ENCODE data around the gene ATP6V1F.
A peak's percentile ranks its signal among the peaks of the same experiment; 100 is the strongest.

The ATP6V1F gene

GRCh38 chr7:128872394-128872824, 9.8 kb downstream of the ATP6V1F start:
- TF ChIP-seq LEF1 (IDR thresholded peaks at IDR 0.05; ENCODE audit: borderline replicate concordance): no peak
- TF ChIP-seq SP1 (IDR thresholded peaks at IDR 0.05): no peak
- no peak for TF ChIP-seq HDGF (IDR thresholded peaks at IDR 0.05; ENCODE audit: borderline replicate concordance)
- no peak for TF ChIP-seq ZNF384 (IDR thresholded peaks at IDR 0.05)
- TF ChIP-seq SUZ12 (IDR thresholded peaks at IDR 0.05): no peak
- no peak for TF ChIP-seq BHLHE40 (IDR thresholded peaks at IDR 0.05; ENCODE audit: borderline replicate concordance)
- TF ChIP-seq ARNT (IDR thresholded peaks at IDR 0.05): no peak
- no peak for TF ChIP-seq TARDBP (IDR thresholded peaks at IDR 0.05)
- POLR2A ChIA-PET: interaction anchor here (1.5 kb wide), 1 partner anchor 9 kb away, joined by 5 read pairs; the partner anchor contains the start of gene ATP6V1F
- peak; percentile 30 for DNase-seq (ENCODE audit: extremely low spot score)
- CTCF ChIA-PET: interaction anchor here (0.9 kb wide), 1 partner anchor 46 kb away, joined by 3 read pairs; no protein-coding TSS in a partner anchor

DNA sequence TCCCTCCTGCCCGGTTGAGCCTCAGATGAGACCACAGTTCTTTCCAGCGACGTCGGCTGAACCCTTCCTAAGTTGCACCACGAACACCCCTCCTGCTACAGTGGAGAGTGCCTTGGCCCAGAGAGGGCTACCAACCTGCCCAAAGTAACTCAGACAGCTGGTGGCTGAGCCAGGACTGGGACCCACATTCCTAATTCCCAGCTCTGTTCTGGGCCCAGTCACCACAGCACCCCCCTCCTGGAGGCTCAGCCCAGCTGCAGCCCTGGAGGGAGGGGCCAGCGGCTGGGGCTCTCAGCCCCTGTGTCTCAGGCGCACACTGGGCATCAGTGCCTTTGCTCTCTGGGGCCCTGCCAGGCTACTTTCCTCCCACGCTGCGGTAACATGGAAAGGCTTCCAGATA, 10.6 kb downstream of the ATP6V1F start:
- no peak for DNase-seq (ENCODE audit: extremely low spot score)
- TF ChIP-seq TARDBP (IDR thresholded peaks at IDR 0.05) (no peak), PKNOX1 (IDR thresholded peaks at IDR 0.05) (no peak), FOXM1 (IDR thresholded peaks at IDR 0.05; ENCODE audit: borderline replicate concordance) (no peak), FOXK2 (IDR thresholded peaks at IDR 0.05) (no peak), ARNT (IDR thresholded peaks at IDR 0.05) (no peak), CTBP1 (IDR thresholded peaks at IDR 0.05; ENCODE audit: borderline replicate concordance) (no peak), LEF1 (IDR thresholded peaks at IDR 0.05; ENCODE audit: borderline replicate concordance) (no peak), ELF4 (IDR thresholded peaks at IDR 0.05) (no peak)
- CTCF ChIA-PET: interaction anchor here (0.8 to 1.7 kb wide), 4 partner anchors 10 to 46 kb away, joined by 3 to 8 read pairs (median 3); partner anchors contain the start of gene ATP6V1F
- POLR2A ChIA-PET: interaction anchor here (1.5 kb wide), 1 partner anchor 10 kb away, joined by 5 read pairs; the partner anchor contains the start of gene ATP6V1F

DNA sequence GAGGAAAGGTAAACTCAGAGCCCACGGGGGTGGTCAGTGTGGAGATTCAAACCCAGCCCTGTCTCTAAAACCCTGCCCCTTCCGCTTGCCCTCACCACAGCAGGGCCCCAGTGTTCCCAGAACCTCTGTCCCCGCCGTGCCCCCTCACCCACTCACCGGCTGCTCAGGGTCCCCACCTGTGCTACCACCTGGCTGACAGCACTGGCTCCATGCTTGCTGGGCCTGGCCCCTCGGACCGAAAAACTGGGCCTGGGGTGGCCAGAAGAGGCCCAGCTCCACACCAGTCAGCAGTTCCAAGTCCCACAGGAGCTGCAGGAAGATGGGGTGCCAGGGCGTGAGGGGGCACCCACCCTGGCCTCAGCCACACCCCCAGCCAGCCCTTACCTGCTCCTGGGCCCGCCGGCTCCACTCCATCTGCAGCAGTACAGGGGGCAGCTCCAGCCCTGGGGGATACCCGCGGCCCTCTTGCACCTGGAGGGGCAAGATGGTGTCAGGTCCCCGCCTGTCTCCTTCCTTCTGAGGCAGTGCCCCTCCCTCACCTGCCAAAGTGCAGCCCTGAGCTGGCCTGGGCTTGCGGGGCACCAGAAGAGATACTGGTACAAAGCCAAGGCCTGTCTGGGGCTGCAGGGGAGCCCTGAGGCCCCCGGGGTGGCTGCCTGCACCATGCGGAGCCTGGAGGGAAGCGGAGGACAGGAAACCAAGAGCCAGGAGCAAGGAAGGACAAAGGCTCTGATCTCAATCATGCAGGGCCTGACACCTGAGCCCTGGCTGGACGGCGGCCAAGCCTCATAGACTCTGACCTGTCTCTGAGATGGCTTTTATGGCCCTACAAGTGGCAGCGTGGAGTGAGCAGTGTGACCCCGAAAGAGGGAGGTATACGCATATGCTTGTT, 11.7 kb downstream of the ATP6V1F start:
- DNase-seq (ENCODE audit: extremely low spot score): no peak
- ChIA-PET CTCF (interaction anchor here (0.6 to 1.7 kb wide), 3 partner anchors 9 to 30 kb away, joined by 3 to 8 read pairs (median 3); no protein-coding TSS in a partner anchor), POLR2A (interaction anchor here (0.7 kb wide), 1 partner anchor 145 kb away, joined by 4 read pairs; no protein-coding TSS in a partner anchor)
- TF ChIP-seq CTBP1 (IDR thresholded peaks at IDR 0.05; ENCODE audit: borderline replicate concordance) (no peak), TARDBP (IDR thresholded peaks at IDR 0.05) (no peak), BHLHE40 (IDR thresholded peaks at IDR 0.05; ENCODE audit: borderline replicate concordance) (no peak), ZNF384 (IDR thresholded peaks at IDR 0.05) (no peak), ARNT (IDR thresholded peaks at IDR 0.05) (no peak), SP1 (IDR thresholded peaks at IDR 0.05) (no peak), L3MBTL2 (conservative IDR thresholded peaks at IDR 0.05) (no peak), FOXK2 (IDR thresholded peaks at IDR 0.05) (no peak), ELF4 (IDR thresholded peaks at IDR 0.05) (no peak), FOXA1 (IDR thresholded peaks at IDR 0.05) (no peak), SUZ12 (IDR thresholded peaks at IDR 0.05) (no peak), PKNOX1 (IDR thresholded peaks at IDR 0.05) (no peak), NFRKB (IDR thresholded peaks at IDR 0.05) (no peak), HDGF (IDR thresholded peaks at IDR 0.05; ENCODE audit: borderline replicate concordance) (no peak), LEF1 (IDR thresholded peaks at IDR 0.05; ENCODE audit: borderline replicate concordance) (no peak), FOXM1 (IDR thresholded peaks at IDR 0.05; ENCODE audit: borderline replicate concordance) (no peak)

- POLR2A ChIA-PET: no interaction called here
- no peak for DNase-seq (ENCODE audit: extremely low spot score)
- CTCF ChIA-PET: interaction anchor here (0.6 kb wide), 1 partner anchor 8 kb away, joined by 3 read pairs; no protein-coding TSS in a partner anchor
- TF ChIP-seq SP1 (IDR thresholded peaks at IDR 0.05) (no peak), HDGF (IDR thresholded peaks at IDR 0.05; ENCODE audit: borderline replicate concordance) (no peak), TARDBP (IDR thresholded peaks at IDR 0.05) (no peak), LEF1 (IDR thresholded peaks at IDR 0.05; ENCODE audit: borderline replicate concordance) (no peak), ZNF384 (IDR thresholded peaks at IDR 0.05) (no peak), ELF4 (IDR thresholded peaks at IDR 0.05) (no peak), BHLHE40 (IDR thresholded peaks at IDR 0.05; ENCODE audit: borderline replicate concordance) (no peak), ARNT (IDR thresholded peaks at IDR 0.05) (no peak), SUZ12 (IDR thresholded peaks at IDR 0.05) (no peak), L3MBTL2 (conservative IDR thresholded peaks at IDR 0.05) (no peak), CTBP1 (IDR thresholded peaks at IDR 0.05; ENCODE audit: borderline replicate concordance) (no peak), NFRKB (IDR thresholded peaks at IDR 0.05) (no peak), FOXA1 (IDR thresholded peaks at IDR 0.05) (no peak), PKNOX1 (IDR thresholded peaks at IDR 0.05) (no peak), FOXK2 (IDR thresholded peaks at IDR 0.05) (no peak), FOXM1 (IDR thresholded peaks at IDR 0.05; ENCODE audit: borderline replicate concordance) (no peak)
Observed at GRCh38 chr7:128875523-128875948, 12.9 kb downstream of the ATP6V1F start.

DNA sequence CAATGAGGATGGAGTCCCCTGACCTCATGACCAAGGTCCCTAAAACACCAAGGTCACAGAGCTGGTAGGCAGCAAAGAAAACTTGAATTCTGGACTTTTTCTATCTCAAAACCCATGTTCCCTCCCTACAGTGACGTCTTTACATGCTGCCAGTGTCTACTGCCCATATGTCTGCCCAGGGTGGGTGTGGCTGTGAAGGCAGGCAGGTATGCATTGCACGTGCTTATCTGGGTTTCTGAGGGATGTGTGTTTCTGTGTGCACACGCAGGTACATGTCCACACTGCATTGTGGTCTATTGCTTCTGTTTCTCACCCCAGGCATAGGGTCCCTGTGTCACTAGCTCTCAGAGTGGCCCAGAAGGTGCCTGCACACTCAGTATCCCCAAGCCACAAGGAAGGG, 13.5 kb downstream of the ATP6V1F start:
- CTCF ChIA-PET: no interaction called here
- DNase-seq (ENCODE audit: extremely low spot score): no peak
- TF ChIP-seq ELF4 (IDR thresholded peaks at IDR 0.05): no peak
- POLR2A ChIA-PET: no interaction called here

DNA sequence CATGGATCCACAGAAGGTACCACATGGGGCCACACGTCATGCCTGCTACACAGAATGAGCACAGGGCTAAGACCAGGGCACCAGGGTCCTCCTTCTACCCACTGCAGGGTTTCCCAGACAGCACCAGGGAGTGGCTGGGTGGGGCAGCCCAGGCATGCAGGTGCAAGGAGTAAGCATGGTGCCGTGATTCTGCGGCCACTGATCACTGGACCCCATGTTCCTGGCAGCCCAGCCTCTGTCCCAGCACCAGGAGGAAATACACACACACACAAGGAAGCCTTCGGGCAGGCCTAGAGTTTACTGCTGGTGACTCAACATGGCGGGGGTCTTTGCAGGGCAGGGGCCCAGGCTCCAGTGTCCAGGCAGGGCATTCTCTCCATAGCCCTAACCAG, 13.9 kb downstream of the ATP6V1F start:
- no peak for DNase-seq (ENCODE audit: extremely low spot score)
- TF ChIP-seq L3MBTL2 (conservative IDR thresholded peaks at IDR 0.05): no peak
- TF ChIP-seq FOXK2 (IDR thresholded peaks at IDR 0.05): no peak
- no peak for TF ChIP-seq NFRKB (IDR thresholded peaks at IDR 0.05)
- no peak for TF ChIP-seq TARDBP (IDR thresholded peaks at IDR 0.05)
- no peak for TF ChIP-seq FOXA1 (IDR thresholded peaks at IDR 0.05)
- TF ChIP-seq LEF1 (IDR thresholded peaks at IDR 0.05; ENCODE audit: borderline replicate concordance): no peak
- no peak for TF ChIP-seq PKNOX1 (IDR thresholded peaks at IDR 0.05)
- TF ChIP-seq BHLHE40 (IDR thresholded peaks at IDR 0.05; ENCODE audit: borderline replicate concordance): no peak
- CTCF ChIA-PET: no interaction called here
- POLR2A ChIA-PET: no interaction called here
